Thyroid gland (tissue), 4 donors: ENCODE data around the gene AGPAT4. TPM values are rescaled to one million over a fixed set of nuclear protein-coding genes. Genes with fewer than 3 reads are reported as not detected.

Experiments
- DNase-seq, 2 donors: peaks; one replicate each; pipeline ENCODE4 v3.0.0-alpha.2; 2019
- H3K27ac ChIP-seq, 3 donors: fragments of 200-600 bp; sonication (generic); 1 replicate in 2 of 3; 2 replicates in 1 of 3; pipeline ENCODE4 v1.5.1; 2016 to 2019; ENCODE audit warnings: mild to moderate bottlenecking in 1 of 3, moderate library complexity in 1 of 3
- H3K27me3 ChIP-seq: fragments of 200-600 bp; sonication (generic); one replicate; pipeline ENCODE4 v1.5.1; 2019
- H3K36me3 ChIP-seq, 2 donors: fragments of 200-600 bp; sonication (generic); one replicate each; pipeline ENCODE4 v1.5.1; 2016 to 2019
- H3K4me1 ChIP-seq, 2 donors: fragments of 200-600 bp; sonication (generic); one replicate each; pipeline ENCODE4 v1.5.1; 2017 to 2019
- H3K4me3 ChIP-seq, 3 donors: fragments of 200-600 bp; sonication (generic); replicated peaks in 1 of 3; 1 replicate in 2 of 3; 2 replicates in 1 of 3; pipeline ENCODE4 v1.5.1; 2016; ENCODE audit warnings: mild to moderate bottlenecking in 1 of 3
- H3K9me3 ChIP-seq: fragments of 200-600 bp; sonication (generic); one replicate; pipeline ENCODE4 v1.5.1; 2017
- POLR2A ChIP-seq, 2 donors: fragments of 450-650 bp; IDR thresholded peaks; one replicate each; pipeline ENCODE4 v1.6.1; 2017; ENCODE audit warnings: antibody characterized with exemption in 2 of 2, mild to moderate bottlenecking in 2 of 2, moderate library complexity in 1 of 2
- WGBS, 2 donors: methylation state at CpG; one replicate each; pipeline ENCODE4 v1.1.5; 2017; 5-methylcytosine and 5-hydroxymethylcytosine counted together
- intact Hi-C: fragments of 100-400 bp; cut with DNase I; formaldehyde crosslinking; loops from one replicate; pipeline ENCODE4 v1.15.1; 2023
- total RNA-seq, 4 donors: library from RNA; depleted of rRNA; stranded (reverse); fragments of >200 nt; gene quantifications; one replicate each; pipeline ENCODE4 v1.2.3, GENCODE V29; 2016
- TF ChIP-seq, protein P1 (sequence below), 6 experiments: fragments of 200-600 bp in 3 of 6; fragments of 450-650 bp in 3 of 6; sonication (generic) in 3 of 6; IDR thresholded peaks; one replicate each; pipeline ENCODE4 v1.5.1; 2016 to 2019; ENCODE audit warnings: antibody characterized with exemption in 6 of 6, mild to moderate bottlenecking in 2 of 6, inconsistent platforms in 1 of 6, moderate library complexity in 1 of 6

Gene AGPAT4
- total RNA-seq, 4 donors from 2014 or later, result 6.1 to 12.8 (median 6.9) TPM

DNA sequence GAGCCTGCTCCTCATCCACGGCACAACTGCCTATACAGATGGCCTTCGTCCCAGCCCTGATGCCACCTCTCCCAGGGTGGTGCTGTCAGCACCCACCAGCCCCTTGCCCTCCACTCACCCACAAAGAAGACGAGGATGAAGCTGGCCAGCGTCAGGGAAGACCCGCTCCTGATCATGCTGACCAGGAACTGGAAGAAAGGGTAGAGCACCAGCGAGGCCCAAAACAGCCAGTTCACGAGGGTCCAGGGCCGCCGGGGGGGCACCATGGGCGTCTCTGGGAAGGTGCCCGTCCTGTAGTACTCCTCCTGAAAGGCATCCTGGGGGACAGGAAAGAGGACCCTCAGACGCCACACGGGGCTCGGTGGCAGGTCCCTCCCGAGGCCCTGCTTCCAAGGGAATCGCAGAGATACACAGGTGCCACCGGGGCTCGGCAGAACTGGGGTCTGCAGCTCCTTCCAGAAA is 134.5 kb downstream of the AGPAT4 start:
- no peaks in the 10 kb centered on the region for H3K9me3 ChIP-seq
- H3K27ac ChIP-seq, result no peak overlapping the region
- TF ChIP-seq POLR2A (IDR thresholded peaks at IDR 0.05), result no peak
- TF ChIP-seq, protein P1, sequence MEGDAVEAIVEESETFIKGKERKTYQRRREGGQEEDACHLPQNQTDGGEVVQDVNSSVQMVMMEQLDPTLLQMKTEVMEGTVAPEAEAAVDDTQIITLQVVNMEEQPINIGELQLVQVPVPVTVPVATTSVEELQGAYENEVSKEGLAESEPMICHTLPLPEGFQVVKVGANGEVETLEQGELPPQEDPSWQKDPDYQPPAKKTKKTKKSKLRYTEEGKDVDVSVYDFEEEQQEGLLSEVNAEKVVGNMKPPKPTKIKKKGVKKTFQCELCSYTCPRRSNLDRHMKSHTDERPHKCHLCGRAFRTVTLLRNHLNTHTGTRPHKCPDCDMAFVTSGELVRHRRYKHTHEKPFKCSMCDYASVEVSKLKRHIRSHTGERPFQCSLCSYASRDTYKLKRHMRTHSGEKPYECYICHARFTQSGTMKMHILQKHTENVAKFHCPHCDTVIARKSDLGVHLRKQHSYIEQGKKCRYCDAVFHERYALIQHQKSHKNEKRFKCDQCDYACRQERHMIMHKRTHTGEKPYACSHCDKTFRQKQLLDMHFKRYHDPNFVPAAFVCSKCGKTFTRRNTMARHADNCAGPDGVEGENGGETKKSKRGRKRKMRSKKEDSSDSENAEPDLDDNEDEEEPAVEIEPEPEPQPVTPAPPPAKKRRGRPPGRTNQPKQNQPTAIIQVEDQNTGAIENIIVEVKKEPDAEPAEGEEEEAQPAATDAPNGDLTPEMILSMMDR (IDR thresholded peaks at IDR 0.05), result no peak
- no peaks in the 10 kb centered on the region for H3K27me3 ChIP-seq
- H3K36me3 ChIP-seq, result no peaks in the 10 kb centered on the region
- WGBS, 2 donors, result 93 to 95% methylated on average over 14 to 17 of the region's 18 CpGs
- peaks cover 6 to 16% of the 10 kb centered on the region in 2 donors for H3K4me1 ChIP-seq
- no peak overlapping the region for H3K4me3 ChIP-seq
- DNase-seq, result no peak
- intact Hi-C loops, result no loop called here

- H3K27ac ChIP-seq, result no peak overlapping the region
- intact Hi-C loops, result no loop called here
- DNase-seq, result no peak
- no peaks in the 10 kb centered on the region for H3K36me3 ChIP-seq
- no peaks in the 10 kb centered on the region for H3K27me3 ChIP-seq
- peaks cover 6 to 16% of the 10 kb centered on the region in 2 donors for H3K4me1 ChIP-seq
- H3K9me3 ChIP-seq, result no peaks in the 10 kb centered on the region
- TF ChIP-seq, protein P1 (IDR thresholded peaks at IDR 0.05), result no peak
- TF ChIP-seq POLR2A (IDR thresholded peaks at IDR 0.05), result no peak
- 93 to 94% methylated on average over 10 to 23 of the region's 23 CpGs for WGBS, 2 donors
- H3K4me3 ChIP-seq, result no peak overlapping the region
Observed at GRCh38 chr6:161138543-161139303, 135.1 kb downstream of the AGPAT4 start.

DNA sequence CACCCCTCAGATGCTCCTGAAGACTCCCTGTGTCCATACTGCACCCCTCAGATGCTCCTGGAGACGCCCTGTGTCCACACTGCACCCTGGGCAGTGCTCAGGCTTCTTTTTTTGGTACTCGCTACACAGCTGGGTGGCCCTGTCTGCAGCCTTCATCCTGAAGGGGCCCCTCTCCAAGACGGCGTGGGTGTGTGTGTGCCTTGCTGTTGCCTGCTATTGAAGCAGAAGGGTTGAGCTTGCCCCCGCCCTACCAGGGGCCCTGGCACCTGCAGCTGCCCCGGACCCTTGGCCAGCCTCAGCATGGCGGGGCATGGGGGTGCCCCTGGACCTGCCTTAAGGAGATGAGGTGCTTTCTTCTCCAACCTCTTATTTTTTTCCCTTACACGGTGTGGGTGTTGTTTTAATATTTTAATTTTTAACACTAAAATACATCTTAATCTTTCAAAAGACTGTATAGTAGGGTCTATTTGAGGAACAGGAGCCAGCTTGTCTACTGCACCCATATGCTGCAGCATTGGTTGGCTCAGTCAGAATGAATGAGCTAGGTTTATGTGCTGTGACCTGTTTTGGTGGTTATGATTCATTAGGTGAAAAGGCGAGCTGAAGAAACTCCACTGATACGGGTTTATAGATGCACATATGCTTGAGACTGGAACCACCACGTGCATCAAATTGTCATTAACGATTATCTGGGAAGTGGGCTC is 135.9 kb downstream of the AGPAT4 start:
- Histone ChIP-seq H3K9me3 (no peaks in the 10 kb centered on the region), H3K4me3 (no peak overlapping the region), H3K27ac (no peak overlapping the region), H3K27me3 (no peaks in the 10 kb centered on the region), H3K36me3 (no peaks in the 10 kb centered on the region), H3K4me1 (peaks cover 6 to 16% of the 10 kb centered on the region in 2 donors)
- no peak for TF ChIP-seq POLR2A (IDR thresholded peaks at IDR 0.05)
- WGBS, 2 donors, result 96 to 98% methylated on average over 11 to 12 of the region's 12 CpGs
- intact Hi-C loops, result no loop called here
- no peak for DNase-seq

- peaks cover 6 to 16% of the 10 kb centered on the region in 2 donors for H3K4me1 ChIP-seq
- no peaks in the 10 kb centered on the region for H3K27me3 ChIP-seq
- H3K36me3 ChIP-seq, result no peaks in the 10 kb centered on the region
- WGBS, 2 donors, result 93 to 95% methylated on average over 11 of the region's 11 CpGs
- no peaks in the 10 kb centered on the region for H3K9me3 ChIP-seq
- TF ChIP-seq, protein P1 (IDR thresholded peaks at IDR 0.05), result no peak
- TF ChIP-seq POLR2A (IDR thresholded peaks at IDR 0.05), result no peak
- DNase-seq, result no peak
- no peak overlapping the region for H3K27ac ChIP-seq
- H3K4me3 ChIP-seq, result no peak overlapping the region
- intact Hi-C loops, result no loop called here
Observed at GRCh38 chr6:161137320-161137719, 136.5 kb downstream of the AGPAT4 start.

DNA sequence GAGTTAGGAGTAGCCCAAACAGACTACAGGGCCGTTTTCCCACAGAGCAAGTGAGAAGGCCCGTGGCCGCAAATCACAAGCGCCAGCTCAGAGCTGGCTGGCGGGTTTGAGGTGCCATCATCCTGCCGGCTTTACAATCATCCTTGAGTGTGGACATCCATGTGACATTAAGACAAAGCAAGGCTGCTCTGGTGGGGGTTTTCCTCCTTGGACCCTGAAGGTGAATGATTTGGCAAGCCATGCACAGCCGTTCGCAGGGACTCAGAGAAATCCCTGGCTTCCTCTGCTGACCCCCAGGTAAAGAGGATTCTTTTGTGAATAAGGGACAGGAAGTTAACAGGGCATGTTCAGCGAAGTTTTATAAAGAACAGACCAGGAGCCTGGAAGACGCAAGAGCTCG is 137.2 kb downstream of the AGPAT4 start:
- TF ChIP-seq POLR2A (IDR thresholded peaks at IDR 0.05), result no peak
- TF ChIP-seq, protein P1 (IDR thresholded peaks at IDR 0.05), result no peak
- 93 to 97% methylated on average over 11 of the region's 11 CpGs for WGBS, 2 donors
- Histone ChIP-seq H3K4me3 (no peak overlapping the region), H3K9me3 (no peaks in the 10 kb centered on the region), H3K4me1 (peaks cover 6 to 16% of the 10 kb centered on the region in 2 donors), H3K36me3 (no peaks in the 10 kb centered on the region), H3K27me3 (no peaks in the 10 kb centered on the region), H3K27ac (no peak overlapping the region)
- no peak for DNase-seq
- intact Hi-C loops, result no loop called here
